ENCODE measurements around the gene SLC6A6.

DNA sequence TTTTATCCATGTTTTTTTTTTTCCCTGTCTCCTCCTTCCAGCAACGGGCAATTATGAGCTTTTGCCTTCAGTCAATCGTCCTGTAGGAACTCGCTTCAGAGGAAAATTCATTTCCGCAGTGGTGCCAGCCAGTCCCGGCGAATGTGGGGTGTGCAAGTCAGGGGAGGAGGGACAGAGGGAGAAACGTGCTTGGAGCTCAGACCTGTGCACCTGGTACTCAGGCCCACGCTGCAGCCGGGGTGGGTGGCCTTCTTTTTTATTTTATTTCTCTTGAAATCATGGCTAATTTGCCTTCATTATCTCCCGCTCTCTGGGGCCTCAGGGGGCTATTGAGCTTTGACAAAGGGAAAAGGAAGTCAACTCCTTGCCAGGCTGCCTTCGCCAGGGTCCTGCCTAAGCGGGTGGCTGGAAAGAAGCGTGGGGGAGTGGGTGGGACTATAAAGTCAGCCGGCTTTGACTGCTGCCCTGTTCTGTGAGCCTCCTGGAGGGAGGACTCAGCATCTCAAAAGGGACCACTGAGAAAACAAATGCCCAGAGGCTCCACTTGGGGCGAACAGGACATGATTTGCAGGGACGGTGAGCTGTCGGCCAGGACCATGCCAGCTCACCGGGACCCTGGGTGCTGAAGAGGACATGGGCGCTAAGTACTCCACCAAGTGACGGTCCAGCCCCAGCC, 132.2 kb downstream of the SLC6A6 start:
- TF ChIP-seq, protein P1, sequence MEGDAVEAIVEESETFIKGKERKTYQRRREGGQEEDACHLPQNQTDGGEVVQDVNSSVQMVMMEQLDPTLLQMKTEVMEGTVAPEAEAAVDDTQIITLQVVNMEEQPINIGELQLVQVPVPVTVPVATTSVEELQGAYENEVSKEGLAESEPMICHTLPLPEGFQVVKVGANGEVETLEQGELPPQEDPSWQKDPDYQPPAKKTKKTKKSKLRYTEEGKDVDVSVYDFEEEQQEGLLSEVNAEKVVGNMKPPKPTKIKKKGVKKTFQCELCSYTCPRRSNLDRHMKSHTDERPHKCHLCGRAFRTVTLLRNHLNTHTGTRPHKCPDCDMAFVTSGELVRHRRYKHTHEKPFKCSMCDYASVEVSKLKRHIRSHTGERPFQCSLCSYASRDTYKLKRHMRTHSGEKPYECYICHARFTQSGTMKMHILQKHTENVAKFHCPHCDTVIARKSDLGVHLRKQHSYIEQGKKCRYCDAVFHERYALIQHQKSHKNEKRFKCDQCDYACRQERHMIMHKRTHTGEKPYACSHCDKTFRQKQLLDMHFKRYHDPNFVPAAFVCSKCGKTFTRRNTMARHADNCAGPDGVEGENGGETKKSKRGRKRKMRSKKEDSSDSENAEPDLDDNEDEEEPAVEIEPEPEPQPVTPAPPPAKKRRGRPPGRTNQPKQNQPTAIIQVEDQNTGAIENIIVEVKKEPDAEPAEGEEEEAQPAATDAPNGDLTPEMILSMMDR (IDR thresholded peaks at IDR 0.05) = no peak
- no peak for TF ChIP-seq POLR2A (IDR thresholded peaks at IDR 0.05)

Measured in body of pancreas (tissue), 4 donors.